K562 (cell line): ENCODE data around the gene ELF3. TPM values are rescaled to one million over a fixed set of nuclear protein-coding genes. Genes with fewer than 3 reads are reported as not detected.

ENCODE experiments used
- ARID2 ChIP-seq: fragments of 450-650 bp; IDR thresholded peaks from 2 replicates; pipeline ENCODE4 v1.6.1; 2017; ENCODE audit warnings: antibody characterized with exemption, mild to moderate bottlenecking
- BHLHE40 ChIP-seq: IDR thresholded peaks from 2 replicates; pipeline ENCODE4 v1.6.1; 2011; ENCODE audit warnings: low read length, improper control_type of control experiment
- CBX5 ChIP-seq: IDR thresholded peaks from 2 replicates; pipeline ENCODE4 v1.6.1; 2014; ENCODE audit warnings: low read depth, borderline replicate concordance
- ETV1 ChIP-seq: fragments of 450-650 bp; conservative IDR thresholded peaks from 2 replicates; pipeline ENCODE4 v1.6.1; 2016; ENCODE audit warnings: missing genetic modification characterization, control low read depth, low read depth, missing compliant biosample characterization
- HDAC1 ChIP-seq, 2 experiments: fragments of 450-650 bp; IDR thresholded peaks; 2 replicates each; pipeline ENCODE4 v1.6.1; 2016 to 2017; ENCODE audit warnings: inconsistent platforms in 1 of 2, mild to moderate bottlenecking in 1 of 2, moderate library complexity in 1 of 2
- KLF10 ChIP-seq: fragments of 250-450 bp; sonication (Bioruptor Pico); IDR thresholded peaks from 2 replicates; pipeline ENCODE4 v1.6.1; 2021; ENCODE audit warnings: matching md5 sums
- MAFG ChIP-seq: fragments of 450-650 bp; conservative IDR thresholded peaks from 2 replicates; pipeline ENCODE4 v1.6.1; 2016; ENCODE audit warnings: missing genetic modification characterization, missing compliant biosample characterization
- MNT ChIP-seq, 2 experiments: fragments of 450-650 bp; conservative IDR thresholded peaks; 2 replicates each; pipeline ENCODE4 v1.6.1; 2017; ENCODE audit warnings: mild to moderate bottlenecking in 2 of 2, moderate library complexity in 2 of 2
- NR1H2 ChIP-seq: sonication (generic); formaldehyde crosslinking; IDR thresholded peaks from 2 replicates; pipeline ENCODE4 v1.4.0; 2020; ENCODE audit warnings: mild to moderate bottlenecking, missing genetic modification reagents
- NR2C1 ChIP-seq, 2 experiments: fragments of 450-650 bp; IDR thresholded peaks; 2 replicates each; pipeline ENCODE4 v1.6.1; 2017; ENCODE audit warnings: mild to moderate bottlenecking in 2 of 2, antibody characterized with exemption in 1 of 2, inconsistent platforms in 1 of 2, missing compliant biosample characterization in 1 of 2, missing genetic modification characterization in 1 of 2
- PHB ChIP-seq: fragments of 250-450 bp; sonication (Bioruptor Pico); IDR thresholded peaks from 2 replicates; pipeline ENCODE4 v1.5.0; 2021
- RBBP5 ChIP-seq: fragments of 200-600 bp; sonication (generic); IDR thresholded peaks from 2 replicates; pipeline ENCODE4 v1.6.1; 2012; ENCODE audit warnings: borderline replicate concordance, mild to moderate bottlenecking, low read length, control low read depth, inconsistent platforms; ENCODE audit not compliant: insufficient read depth, poor library complexity, severe bottlenecking
- SAP30 ChIP-seq: fragments of 200-600 bp; sonication (generic); IDR thresholded peaks from 2 replicates; pipeline ENCODE4 v1.6.1; 2012; ENCODE audit warnings: borderline replicate concordance, low read depth, mild to moderate bottlenecking, moderate library complexity, low read length, control low read depth, inconsistent platforms; ENCODE audit not compliant: insufficient read depth, poor library complexity, severe bottlenecking
- SMAD4 ChIP-seq: fragments of 250-450 bp; sonication (Bioruptor Pico); conservative IDR thresholded peaks from 2 replicates; pipeline ENCODE4 v1.8.0; 2021; ENCODE audit warnings: inconsistent platforms, mild to moderate bottlenecking, moderate library complexity
- SOX6 ChIP-seq: fragments of 450-650 bp; IDR thresholded peaks from 2 replicates; pipeline ENCODE4 v1.6.1; 2014; ENCODE audit warnings: mild to moderate bottlenecking
- TSC22D4 ChIP-seq: fragments of 450-650 bp; IDR thresholded peaks from 2 replicates; pipeline ENCODE4 v1.6.1; 2016; ENCODE audit warnings: missing genetic modification characterization, missing biosample characterization, control low read depth
- U2AF2 ChIP-seq: fragments of 200-400 bp; formaldehyde crosslinking; optimal IDR thresholded peaks from 2 replicates; pipeline ENCODE3; 2017; ENCODE audit warnings: low read depth, mild to moderate bottlenecking, low read length
- ZBTB9 ChIP-seq: fragments of 450-650 bp; formaldehyde crosslinking; IDR thresholded peaks from 2 replicates; pipeline ENCODE4 v1.4.0; 2020; ENCODE audit warnings: mild to moderate bottlenecking, moderate library complexity
- ZNF124 ChIP-seq: sonication (generic); formaldehyde crosslinking; IDR thresholded peaks from 2 replicates; pipeline ENCODE4 v1.8.1; 2022; ENCODE audit warnings: missing genetic modification reagents
- ZNF398 ChIP-seq: fragments of 250-450 bp; sonication (Bioruptor Pico); IDR thresholded peaks from 2 replicates; pipeline ENCODE4 v1.8.0; 2021; ENCODE audit warnings: moderate library complexity, mild to moderate bottlenecking, inconsistent platforms
- ZNF583 ChIP-seq: fragments of 250-450 bp; sonication (Bioruptor Pico); IDR thresholded peaks from 2 replicates; pipeline ENCODE4 v1.4.0; 2020
- ZNF766 ChIP-seq: fragments of 200-800 bp; sonication (Bioruptor generic); conservative IDR thresholded peaks from 2 replicates; pipeline ENCODE4 v1.6.1; 2016; ENCODE audit warnings: missing genetic modification characterization, missing compliant biosample characterization
- ZNF79 ChIP-seq: fragments of 250-450 bp; sonication (Bioruptor Pico); IDR thresholded peaks from 2 replicates; pipeline ENCODE4 v1.4.0; 2020; ENCODE audit warnings: low read depth, mild to moderate bottlenecking, moderate library complexity
- polyA plus RNA-seq, 8 experiments: library from polyadenylated mRNA; depleted of rRNA in 4 of 8; stranded (reverse) in 5 of 8; unstranded in 3 of 8; fragments of >200 nt; fragmentation: Nextera tagmentation in 2 of 8; fragmentation: Illumina TruSeq in 1 of 8; extraction: Ambion mirVana in 2 of 8; extraction: Trizol in 1 of 8; gene quantifications; 2 replicates each; pipeline versions ENCODE4 v1.2.1 to v1.2.3, GENCODE V29; 2011 to 2014; ENCODE audit warnings: inconsistent platforms in 1 of 8, missing spikeins in 1 of 8
- total RNA-seq, 7 experiments: library from RNA; depleted of rRNA in 6 of 7; stranded (reverse); fragments of >200 nt in 6 of 7; fragmentation: Illumina TruSeq in 2 of 7; extraction: Trizol in 2 of 7; gene quantifications; 2 replicates each; pipeline versions ENCODE4 v1.2.1 to v1.2.3, GENCODE V29; 2011 to 2021; ENCODE audit warnings: low replicate concordance in 1 of 7

Gene ELF3
- total and polyA plus RNA-seq, 9 of the 15 experiments (the other 6 are each of a cell fraction or from before 2014, with no cell fraction given): 0.03 to 1.2 (median 0.07) TPM; not detected in 4

GRCh38 chr1:201982623-201983379 lies 27.6 kb upstream of the ELF3 start, which contains the start of gene RNPEP (continued):
- TF ChIP-seq ZNF398 (CRISPR knock-in tag) (no peak), BHLHE40 (no peak), MNT (conservative IDR thresholded peaks at IDR 0.05) (peak; percentile 9 to 73; a peak in 2 of 4 replicates), NR1H2 (CRISPR knock-in tag) (no peak), ZNF583 (CRISPR knock-in tag) (no peak), HDAC1 (IDR thresholded peaks at IDR 0.05) (peak in 1 of 2 experiments; percentile 94; a peak in 2 of 4 replicates), ZNF124 (no peak), NR2C1 (IDR thresholded peaks at IDR 0.05) (no peak), NR2C1 (tag; IDR thresholded peaks at IDR 0.05) (no peak), CBX5 (no peak), KLF10 (CRISPR knock-in tag) (no peak), ZBTB9 (CRISPR knock-in tag) (peak; percentile 77; the same call in 1 of the 2 replicates), MAFG (tag) (no peak), SAP30 (peak; percentile 72), ARID2 (peak; percentile 59; the same call in 1 of the 2 replicates), ETV1 (tag) (peak; percentile 57; the same call in 1 of the 2 replicates), SMAD4 (CRISPR knock-in tag) (peak; percentile 72), SOX6 (no peak), U2AF2 (no peak), RBBP5 (peak; percentile 87), ZNF79 (no peak), ZNF766 (CRISPR knock-in tag) (no peak), PHB (CRISPR knock-in tag) (0 out of 2 replicates have a peak, but pooled peaks have one; percentile 16), TSC22D4 (no peak)
